Lower leg skin (tissue), 4 donors: ENCODE data around the gene ZNF490. TPM values are rescaled to one million over a fixed set of nuclear protein-coding genes. Genes with fewer than 3 reads are reported as not detected.
"Not testable (repeated sequence)": the region's sequence is repeated elsewhere in the genome, so short reads cannot be mapped to it uniquely, and the experiment has no call there.

ENCODE experiments used
- DNase-seq, 2 donors: peaks; one replicate each; pipeline ENCODE4 v3.0.0-alpha.2; 2019; ENCODE audit warnings: low spot score in 2 of 2
- H3K4me3 ChIP-seq: fragments of 200-600 bp; sonication (generic); 2 replicates; pipeline ENCODE4 v1.5.1; 2017; ENCODE audit warnings: mild to moderate bottlenecking, low read depth; ENCODE audit not compliant: poor library complexity, severe bottlenecking
- POLR2A ChIP-seq, 2 donors: fragments of 450-650 bp; IDR thresholded peaks; one replicate each; pipeline ENCODE4 v1.6.1; 2016 to 2017; ENCODE audit warnings: antibody characterized with exemption in 2 of 2, mild to moderate bottlenecking in 1 of 2, moderate library complexity in 1 of 2
- WGBS, 2 donors: methylation state at CpG; one replicate each; pipeline ENCODE4 v1.1.5; 2018; 5-methylcytosine and 5-hydroxymethylcytosine counted together
- intact Hi-C: fragments of 100-400 bp; cut with DNase I; formaldehyde crosslinking; loops from one replicate; pipeline ENCODE4 v1.15.0; 2023; ENCODE audit warnings: low total_unique reads
- total RNA-seq, 4 donors: library from RNA; depleted of rRNA; stranded (reverse); fragments of >200 nt; gene quantifications; one replicate each; pipeline ENCODE4 v1.1.0, GENCODE V29; 2016
- TF ChIP-seq, protein P1 (sequence below), 3 donors: fragments of 450-650 bp; IDR thresholded peaks; one replicate each; pipeline ENCODE4 v1.5.1; 2016; ENCODE audit warnings: antibody characterized with exemption in 3 of 3, mild to moderate bottlenecking in 3 of 3, moderate library complexity in 2 of 3

ZNF490 gene
- total RNA-seq, 4 donors from 2014 or later = 5.0 to 7.3 (median 6.7) TPM

DNA sequence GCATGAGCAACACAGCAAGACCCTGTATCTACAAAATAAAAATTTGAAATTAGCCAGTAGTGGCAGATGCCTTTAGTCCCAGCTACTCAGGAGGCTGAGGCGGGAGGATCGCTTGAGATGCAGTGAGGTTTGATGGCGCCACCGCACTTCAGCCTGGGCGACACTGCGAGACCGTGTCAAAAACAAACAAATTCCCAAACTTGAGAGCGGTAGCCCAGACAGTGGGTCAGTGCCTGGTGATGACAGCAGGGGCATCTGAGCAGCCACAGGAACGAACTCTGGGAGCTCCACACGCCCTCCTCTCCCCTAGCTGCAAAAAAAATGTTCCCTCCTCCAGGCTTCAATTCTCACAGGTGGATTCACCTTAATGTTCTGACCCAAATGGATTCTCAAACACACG, 14.1 kb downstream of the ZNF490 start:
- TF ChIP-seq, protein P1, sequence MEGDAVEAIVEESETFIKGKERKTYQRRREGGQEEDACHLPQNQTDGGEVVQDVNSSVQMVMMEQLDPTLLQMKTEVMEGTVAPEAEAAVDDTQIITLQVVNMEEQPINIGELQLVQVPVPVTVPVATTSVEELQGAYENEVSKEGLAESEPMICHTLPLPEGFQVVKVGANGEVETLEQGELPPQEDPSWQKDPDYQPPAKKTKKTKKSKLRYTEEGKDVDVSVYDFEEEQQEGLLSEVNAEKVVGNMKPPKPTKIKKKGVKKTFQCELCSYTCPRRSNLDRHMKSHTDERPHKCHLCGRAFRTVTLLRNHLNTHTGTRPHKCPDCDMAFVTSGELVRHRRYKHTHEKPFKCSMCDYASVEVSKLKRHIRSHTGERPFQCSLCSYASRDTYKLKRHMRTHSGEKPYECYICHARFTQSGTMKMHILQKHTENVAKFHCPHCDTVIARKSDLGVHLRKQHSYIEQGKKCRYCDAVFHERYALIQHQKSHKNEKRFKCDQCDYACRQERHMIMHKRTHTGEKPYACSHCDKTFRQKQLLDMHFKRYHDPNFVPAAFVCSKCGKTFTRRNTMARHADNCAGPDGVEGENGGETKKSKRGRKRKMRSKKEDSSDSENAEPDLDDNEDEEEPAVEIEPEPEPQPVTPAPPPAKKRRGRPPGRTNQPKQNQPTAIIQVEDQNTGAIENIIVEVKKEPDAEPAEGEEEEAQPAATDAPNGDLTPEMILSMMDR (IDR thresholded peaks at IDR 0.05) = no peak
- no peak for TF ChIP-seq POLR2A (IDR thresholded peaks at IDR 0.05)

DNA sequence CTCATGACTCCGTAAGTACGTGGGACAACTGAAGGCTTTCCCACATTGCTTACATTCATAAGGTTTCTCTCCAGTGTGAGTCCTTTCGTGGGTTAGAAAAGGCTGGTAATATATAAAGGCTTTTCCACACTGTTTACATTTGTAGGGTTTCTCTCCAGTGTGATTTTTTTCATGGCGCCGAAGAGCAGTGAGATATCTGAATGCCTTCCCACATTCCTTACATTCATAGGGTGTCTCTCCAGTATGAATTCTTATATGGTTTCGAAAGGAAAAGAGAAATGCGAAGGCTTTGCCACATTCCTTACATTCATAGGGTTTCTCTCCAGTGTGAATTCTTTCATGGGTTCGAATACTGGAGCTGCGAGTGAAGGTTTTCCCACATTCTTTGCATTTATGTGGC, 29.5 kb downstream of the ZNF490 start:
- WGBS, 2 donors = 93 to 98% methylated on average over 9 of the region's 9 CpGs

More for the DNA sequence above, 14.1 kb downstream of the ZNF490 start:
- 95 to 96% methylated on average over 11 of the region's 11 CpGs for WGBS, 2 donors
- no peak for DNase-seq
- intact Hi-C loops = no loop called here
- H3K4me3 ChIP-seq = no peak overlapping the region

DNA sequence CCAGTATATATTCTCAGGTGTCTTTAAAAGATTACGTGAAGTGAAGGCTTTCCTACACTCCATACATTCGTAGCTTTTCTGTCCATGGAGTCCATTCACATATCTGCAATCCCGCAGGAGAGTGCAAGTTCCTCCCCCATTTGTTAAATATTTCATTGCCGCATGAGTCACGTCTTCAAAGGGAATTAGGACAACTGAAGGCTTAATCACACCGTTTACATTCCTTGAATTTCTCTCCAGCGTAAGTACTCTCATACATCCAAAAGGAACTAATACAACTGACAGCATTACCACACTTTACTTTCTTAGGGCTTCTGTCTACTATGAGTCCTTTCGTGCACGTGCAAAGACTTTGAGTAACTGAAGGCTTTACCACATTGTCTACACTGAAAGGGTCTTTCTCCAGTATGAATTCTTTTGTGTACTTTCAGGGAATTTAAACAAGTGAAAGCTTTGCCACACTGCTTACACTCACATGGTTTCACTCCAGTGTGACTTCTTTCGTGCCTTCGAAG, 30.4 kb downstream of the ZNF490 start:
- intact Hi-C loops = no loop called here
- no peak for DNase-seq
- no peak overlapping the region for H3K4me3 ChIP-seq
- TF ChIP-seq, protein P1 (IDR thresholded peaks at IDR 0.05) = no peak
- TF ChIP-seq POLR2A (IDR thresholded peaks at IDR 0.05) = no peak
- WGBS, 2 donors = 96% methylated on average over 11 of the region's 11 CpGs

More for the DNA sequence above, 29.5 kb downstream of the ZNF490 start:
- TF ChIP-seq POLR2A (IDR thresholded peaks at IDR 0.05) = no peak
- TF ChIP-seq, protein P1 (IDR thresholded peaks at IDR 0.05) = no peak
- no peak overlapping the region for H3K4me3 ChIP-seq
- intact Hi-C loops = no loop called here
- DNase-seq = no peak

DNA sequence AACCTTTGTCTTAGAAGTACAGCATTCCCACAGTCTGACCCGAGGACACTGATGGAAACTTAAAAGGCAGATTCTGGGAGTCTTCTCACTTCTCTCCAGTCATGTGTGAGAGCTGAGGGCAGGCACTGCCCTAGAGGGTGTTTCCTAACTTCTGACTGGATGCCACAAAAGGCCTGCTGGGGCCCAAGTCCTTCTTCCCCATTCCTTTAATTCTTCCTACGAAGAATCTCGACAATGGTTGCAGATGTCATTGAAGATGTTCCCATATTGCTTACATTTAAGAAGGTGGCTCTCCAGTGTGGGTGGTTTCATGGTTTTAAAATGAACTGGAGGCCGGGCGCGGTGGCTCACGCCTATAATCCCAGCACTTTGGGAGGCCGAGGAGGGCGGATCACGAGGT, 32.0 kb downstream of the ZNF490 start:
- 94 to 97% methylated on average over 10 of the region's 10 CpGs for WGBS, 2 donors
- TF ChIP-seq, protein P1 (IDR thresholded peaks at IDR 0.05) = no peak
- DNase-seq = no peak
- intact Hi-C loops = no loop called here
- no peak overlapping the region for H3K4me3 ChIP-seq

DNA sequence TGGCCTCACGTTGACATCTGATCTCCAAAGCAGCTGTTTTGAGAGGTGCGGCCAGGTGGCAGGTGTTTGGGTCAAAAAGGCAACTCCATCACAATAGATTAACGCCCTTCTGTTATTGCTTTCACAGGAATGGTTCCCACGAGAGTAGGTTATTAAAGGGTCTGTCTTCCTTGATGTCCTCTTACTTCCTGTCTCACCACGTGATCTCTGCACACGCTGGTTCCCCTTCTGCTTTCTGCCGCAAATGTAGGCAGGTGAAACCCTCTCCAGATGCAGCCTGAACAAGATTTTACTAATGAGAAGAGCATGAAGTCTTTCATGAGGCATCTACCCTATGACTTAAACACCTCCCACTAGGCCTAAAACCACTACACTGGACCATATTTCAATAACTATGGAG, 36.6 kb downstream of the ZNF490 start:
- no peak for DNase-seq
- no peak overlapping the region for H3K4me3 ChIP-seq
- no peak for TF ChIP-seq POLR2A (IDR thresholded peaks at IDR 0.05)
- TF ChIP-seq, protein P1 (IDR thresholded peaks at IDR 0.05) = no peak
- 48% methylated on average over 7 of the region's 7 CpGs for WGBS, 2 donors
- intact Hi-C loops = no loop called here

DNA sequence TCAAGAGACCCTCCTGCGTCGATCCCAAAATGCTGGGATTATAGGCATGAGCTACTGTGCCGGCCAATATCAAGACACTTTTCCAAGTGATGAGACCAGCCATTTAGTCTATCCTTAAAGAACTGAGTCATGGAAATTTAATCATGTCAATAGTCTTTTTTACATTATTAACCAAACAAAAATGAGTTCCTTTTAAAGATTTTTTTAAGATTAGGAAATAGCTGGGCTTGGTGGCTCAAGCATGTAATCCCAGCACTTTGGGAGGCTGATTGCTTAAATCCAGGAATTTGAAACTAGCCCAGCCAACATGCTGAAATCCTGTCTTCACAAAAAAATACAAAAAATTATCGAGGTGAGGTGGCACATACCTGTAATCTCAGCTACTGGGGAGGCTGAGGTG, 42.7 kb downstream of the ZNF490 start:
- DNase-seq = no peak
- 83 to 85% methylated on average over 4 of the region's 4 CpGs for WGBS, 2 donors
- TF ChIP-seq, protein P1 (IDR thresholded peaks at IDR 0.05) = no peak
- TF ChIP-seq POLR2A (IDR thresholded peaks at IDR 0.05) = no peak
- intact Hi-C loops = no loop called here
- no peak overlapping the region for H3K4me3 ChIP-seq

DNA sequence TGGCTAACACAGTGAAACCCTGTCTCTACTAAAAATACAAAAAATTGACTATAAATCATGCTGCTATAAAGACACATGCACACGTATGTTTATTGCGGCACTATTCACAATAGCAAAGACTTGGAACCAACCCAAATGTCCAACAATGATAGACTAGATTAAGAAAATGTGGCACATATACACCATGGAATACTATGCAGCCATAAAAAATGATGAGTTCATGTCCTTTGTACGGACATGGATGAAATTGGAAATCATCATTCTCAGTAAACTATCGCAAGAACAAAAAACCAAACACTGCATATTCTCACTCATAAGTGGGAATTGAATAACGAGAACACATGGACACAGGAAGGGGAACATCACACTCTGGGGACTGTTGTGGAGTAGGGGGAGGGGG, 44.2 kb downstream of the ZNF490 start:
- intact Hi-C loops, H3K4me3 ChIP-seq, DNase-seq: not testable (repeated sequence)
- WGBS, 2 donors = 91 to 95% methylated on average over 5 of the region's 5 CpGs
